Parathyroid adenoma (tissue), 2 donors: Measurements from ENCODE around the gene RIN3.
A peak's percentile ranks its signal among the peaks of the same experiment; 100 is the strongest.

Experiments
- H2AFZ ChIP-seq: fragments of 300-600 bp; sonication (generic); one replicate; pipeline ENCODE4 v1.7.0; 2017; ENCODE audit warnings: antibody characterized with exemption, mild to moderate bottlenecking
- H3K27ac ChIP-seq: fragments of 300-600 bp; sonication (generic); one replicate; pipeline ENCODE4 v1.7.0; 2017
- H3K27me3 ChIP-seq: fragments of 300-600 bp; sonication (generic); one replicate; pipeline ENCODE4 v1.7.0; 2017; ENCODE audit warnings: low read length; ENCODE audit not compliant: control insufficient read depth, insufficient read depth
- H3K36me3 ChIP-seq: fragments of 300-600 bp; sonication (generic); one replicate; pipeline ENCODE4 v1.7.0; 2017; ENCODE audit warnings: low read length; ENCODE audit not compliant: control insufficient read depth, insufficient read depth
- H3K4me1 ChIP-seq: fragments of 300-600 bp; sonication (generic); one replicate; pipeline ENCODE4 v1.7.0; 2017; ENCODE audit warnings: control low read depth
- H3K4me2 ChIP-seq: fragments of 300-600 bp; sonication (generic); one replicate; pipeline ENCODE4 v1.7.0; 2017; ENCODE audit warnings: low read length
- H3K4me3 ChIP-seq: fragments of 300-600 bp; sonication (generic); one replicate; pipeline ENCODE4 v1.7.0; 2017; ENCODE audit warnings: low read depth, low read length
- H3K79me2 ChIP-seq: fragments of 300-600 bp; sonication (generic); one replicate; pipeline ENCODE4 v1.7.0; 2017; ENCODE audit warnings: control low read depth
- H3K9ac ChIP-seq: fragments of 300-600 bp; sonication (generic); one replicate; pipeline ENCODE4 v1.7.0; 2017; ENCODE audit warnings: mild to moderate bottlenecking
- H3K9me3 ChIP-seq: fragments of 300-600 bp; sonication (generic); one replicate; pipeline ENCODE4 v1.7.0; 2017; ENCODE audit warnings: low read length; ENCODE audit not compliant: control insufficient read depth
- CTCF ChIP-seq: fragments of 300-600 bp; sonication (generic); IDR thresholded peaks from one replicate; pipeline ENCODE4 v1.7.0; 2017; ENCODE audit warnings: antibody characterized with exemption, mild to moderate bottlenecking
- donor health status: primary hyperparathyroidism.

Gene RIN3

DNA sequence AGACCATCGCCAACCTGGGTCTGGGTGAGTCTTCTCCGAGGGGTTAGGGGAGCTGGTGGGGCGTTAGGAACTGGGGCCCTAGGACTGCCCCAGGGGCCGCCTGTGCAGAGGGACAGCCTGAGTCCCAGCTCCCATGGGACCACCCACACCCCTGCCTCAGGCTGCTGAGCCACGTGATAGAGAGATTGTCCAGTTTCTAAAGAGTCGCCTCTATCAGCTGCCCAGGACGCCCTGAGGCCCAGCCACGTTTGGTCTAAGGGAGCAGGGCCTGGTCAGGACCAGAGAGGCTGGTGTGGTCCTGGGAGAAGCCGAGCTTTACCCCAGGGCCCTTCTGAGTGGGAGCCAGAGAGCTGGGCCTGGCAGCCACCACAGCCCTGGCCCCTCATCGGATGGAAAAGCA, 127.7 kb downstream of the RIN3 start:
- H3K79me2 ChIP-seq = no peaks in the 10 kb centered on the region
- H3K4me3 ChIP-seq = no peak overlapping the region
- no peak for TF ChIP-seq CTCF
- H3K9ac ChIP-seq = no peak overlapping the region
- no peaks in the 10 kb centered on the region for H3K27me3 ChIP-seq
- H3K27ac ChIP-seq = no peak overlapping the region
- no peaks in the 10 kb centered on the region for H3K4me1 ChIP-seq
- no peak overlapping the region for H2AFZ ChIP-seq
- H3K9me3 ChIP-seq = no peaks in the 10 kb centered on the region
- no peak overlapping the region for H3K4me2 ChIP-seq
- H3K36me3 ChIP-seq = no peaks in the 10 kb centered on the region

GRCh38 chr14:92644171-92644969, 130.8 kb downstream of the RIN3 start:
- H3K27me3 ChIP-seq = no peaks in the 10 kb centered on the region
- no peak overlapping the region for H2AFZ ChIP-seq
- H3K27ac ChIP-seq = no peak overlapping the region

GRCh38 chr14:92644970-92645515, 131.5 kb downstream of the RIN3 start:
- H3K4me1 ChIP-seq = no peaks in the 10 kb centered on the region
- no peak overlapping the region for H3K9ac ChIP-seq
- peak overlapping the region; percentile 16 for H3K27ac ChIP-seq
- no peaks in the 10 kb centered on the region for H3K36me3 ChIP-seq
- TF ChIP-seq CTCF = no peak
- no peak overlapping the region for H2AFZ ChIP-seq
- no peak overlapping the region for H3K4me3 ChIP-seq
- H3K79me2 ChIP-seq = no peaks in the 10 kb centered on the region
- no peaks in the 10 kb centered on the region for H3K9me3 ChIP-seq
- H3K4me2 ChIP-seq = no peak overlapping the region
- H3K27me3 ChIP-seq = no peaks in the 10 kb centered on the region

More at GRCh38 chr14:92644171-92644969, 130.8 kb downstream of the RIN3 start:
- Histone ChIP-seq H3K4me1 (no peaks in the 10 kb centered on the region), H3K9me3 (no peaks in the 10 kb centered on the region), H3K4me3 (no peak overlapping the region), H3K79me2 (no peaks in the 10 kb centered on the region), H3K4me2 (no peak overlapping the region), H3K36me3 (no peaks in the 10 kb centered on the region), H3K9ac (no peak overlapping the region)
- no peak for TF ChIP-seq CTCF

- H3K27me3 ChIP-seq = no peaks in the 10 kb centered on the region
- H3K9ac ChIP-seq = no peak overlapping the region
- no peaks in the 10 kb centered on the region for H3K9me3 ChIP-seq
- H3K27ac ChIP-seq = no peak overlapping the region
- no peak overlapping the region for H3K4me2 ChIP-seq
- no peak overlapping the region for H3K4me3 ChIP-seq
- H3K36me3 ChIP-seq = no peaks in the 10 kb centered on the region
- H3K79me2 ChIP-seq = no peaks in the 10 kb centered on the region
- TF ChIP-seq CTCF = no peak
- no peak overlapping the region for H2AFZ ChIP-seq
- H3K4me1 ChIP-seq = no peaks in the 10 kb centered on the region
These were observed 132.4 kb downstream of the RIN3 start for GRCh38 chr14:92645841-92646478.
